Measurements from ENCODE around the gene PDE8A. TPM values are rescaled to one million over a fixed set of nuclear protein-coding genes. Genes with fewer than 3 reads are reported as not detected.

Gene PDE8A
- total and polyA plus RNA-seq, 2 experiments from 2014 or later = 5.6 to 7.5 TPM

- Histone ChIP-seq H3K79me2 (replicated peaks; ENCODE audit: insufficient read depth) (no peaks in the 10 kb centered on the region), H2AFZ (no peak overlapping the region), H3K27ac (ENCODE audit: low read depth) (no peak overlapping the region), H3K9me2 (ENCODE audit: insufficient read depth) (no peaks in the 10 kb centered on the region), H3F3A (replicated peaks; ENCODE audit: low read depth) (no peaks in the 10 kb centered on the region; the same call in 1 of the 2 replicates), H3K4me3 (no peak overlapping the region), H4K20me1 (replicated peaks; ENCODE audit: insufficient read depth) (no peaks in the 10 kb centered on the region; the same call in 1 of the 2 replicates), H3K36me3 (ENCODE audit: insufficient read depth) (no peaks in the 10 kb centered on the region), H3K4me2 (no peak overlapping the region), H3K4me1 (ENCODE audit: insufficient read depth) (peaks cover 51% of the 10 kb centered on the region), H3K27me3 (ENCODE audit: insufficient read depth) (no peaks in the 10 kb centered on the region)
- TF ChIP-seq STAT1 (IDR thresholded peaks at IDR 0.05; ENCODE audit: unreplicated experiment) = no peak
- Mint-ChIP-seq H3K9me3 (no peaks in the 10 kb centered on the region), H3K27ac (no peak overlapping the region), H3K4me1 (peaks cover 39% of the 10 kb centered on the region), H3K4me3 (no peak overlapping the region), H3K27me3 (ENCODE audit: insufficient read depth, low read depth, poor library complexity) (no peaks in the 10 kb centered on the region), H3K36me3 (ENCODE audit: low read depth) (no peaks in the 10 kb centered on the region)
- DNase-seq (ENCODE audit: low spot score) (no peak), ATAC-seq (no peak)
Measured at GRCh38 chr15:85034276-85034675, 52.6 kb downstream of the PDE8A start.

GRCh38 chr15:85035980-85036379, 54.3 kb downstream of the PDE8A start:
- Mint-ChIP-seq H3K4me3 (no peak overlapping the region), H3K36me3 (ENCODE audit: low read depth) (no peaks in the 10 kb centered on the region), H3K27ac (no peak overlapping the region), H3K4me1 (peaks cover 32% of the 10 kb centered on the region), H3K27me3 (ENCODE audit: insufficient read depth, low read depth, poor library complexity) (no peaks in the 10 kb centered on the region), H3K9me3 (no peaks in the 10 kb centered on the region)
- Histone ChIP-seq H3K79me2 (replicated peaks; ENCODE audit: insufficient read depth) (no peaks in the 10 kb centered on the region), H3K4me2 (no peak overlapping the region), H3K27me3 (ENCODE audit: insufficient read depth) (no peaks in the 10 kb centered on the region), H3F3A (replicated peaks; ENCODE audit: low read depth) (no peaks in the 10 kb centered on the region; the same call in 1 of the 2 replicates), H4K20me1 (replicated peaks; ENCODE audit: insufficient read depth) (peaks cover 6% of the 10 kb centered on the region; the same call in 1 of the 2 replicates), H3K27ac (ENCODE audit: low read depth) (no peak overlapping the region), H3K9me2 (ENCODE audit: insufficient read depth) (no peaks in the 10 kb centered on the region), H2AFZ (no peak overlapping the region), H3K4me3 (no peak overlapping the region), H3K4me1 (ENCODE audit: insufficient read depth) (peaks cover 36% of the 10 kb centered on the region), H3K36me3 (ENCODE audit: insufficient read depth) (no peaks in the 10 kb centered on the region)
- DNase-seq (ENCODE audit: low spot score) (peak; percentile 5), ATAC-seq (no peak)
- TF ChIP-seq ZNF462 (CRISPR knock-in tag; IDR thresholded peaks at IDR 0.05) (no peak), EZH2 (IDR thresholded peaks at IDR 0.05; ENCODE audit: low read depth, unreplicated experiment) (no peak), ETS1 (IDR thresholded peaks at IDR 0.05) (no peak), EZH2phosphoT487 (IDR thresholded peaks at IDR 0.05; ENCODE audit: unreplicated experiment) (no peak), CTCF (conservative IDR thresholded peaks at IDR 0.05; ENCODE audit: low read depth in 2 of 2) (no peak), STAT1 (IDR thresholded peaks at IDR 0.05; ENCODE audit: unreplicated experiment) (no peak), NANOG (IDR thresholded peaks at IDR 0.05; ENCODE audit: borderline replicate concordance) (no peak), ZNF114 (CRISPR knock-in tag; IDR thresholded peaks at IDR 0.05) (no peak), ZNF331 (CRISPR knock-in tag; IDR thresholded peaks at IDR 0.05; ENCODE audit: low read depth) (no peak), POLR2AphosphoS5 (IDR thresholded peaks at IDR 0.05; ENCODE audit: low read depth) (no peak)
